Thyroid gland (tissue), 4 donors: ENCODE data around the gene ZFAND2B. TPM values are rescaled to one million over a fixed set of nuclear protein-coding genes. Genes with fewer than 3 reads are reported as not detected.

Source experiments
- DNase-seq, 2 donors: peaks; one replicate each; pipeline ENCODE4 v3.0.0-alpha.2; 2019
- H3K27ac ChIP-seq, 3 donors: fragments of 200-600 bp; sonication (generic); 1 replicate in 2 of 3; 2 replicates in 1 of 3; pipeline ENCODE4 v1.5.1; 2016 to 2019; ENCODE audit warnings: mild to moderate bottlenecking in 1 of 3, moderate library complexity in 1 of 3
- H3K27me3 ChIP-seq: fragments of 200-600 bp; sonication (generic); one replicate; pipeline ENCODE4 v1.5.1; 2019
- H3K36me3 ChIP-seq, 2 donors: fragments of 200-600 bp; sonication (generic); one replicate each; pipeline ENCODE4 v1.5.1; 2016 to 2019
- H3K4me1 ChIP-seq, 2 donors: fragments of 200-600 bp; sonication (generic); one replicate each; pipeline ENCODE4 v1.5.1; 2017 to 2019
- H3K4me3 ChIP-seq, 3 donors: fragments of 200-600 bp; sonication (generic); replicated peaks in 1 of 3; 1 replicate in 2 of 3; 2 replicates in 1 of 3; pipeline ENCODE4 v1.5.1; 2016; ENCODE audit warnings: mild to moderate bottlenecking in 1 of 3
- H3K9me3 ChIP-seq: fragments of 200-600 bp; sonication (generic); one replicate; pipeline ENCODE4 v1.5.1; 2017
- POLR2A ChIP-seq, 2 donors: fragments of 450-650 bp; IDR thresholded peaks; one replicate each; pipeline ENCODE4 v1.6.1; 2017; ENCODE audit warnings: antibody characterized with exemption in 2 of 2, mild to moderate bottlenecking in 2 of 2, moderate library complexity in 1 of 2
- WGBS, 2 donors: methylation state at CpG; one replicate each; pipeline ENCODE4 v1.1.5; 2017; 5-methylcytosine and 5-hydroxymethylcytosine counted together
- intact Hi-C: fragments of 100-400 bp; cut with DNase I; formaldehyde crosslinking; loops from one replicate; pipeline ENCODE4 v1.15.1; 2023
- total RNA-seq, 4 donors: library from RNA; depleted of rRNA; stranded (reverse); fragments of >200 nt; gene quantifications; one replicate each; pipeline ENCODE4 v1.2.3, GENCODE V29; 2016
- TF ChIP-seq, protein P1 (sequence below), 6 experiments: fragments of 200-600 bp in 3 of 6; fragments of 450-650 bp in 3 of 6; sonication (generic) in 3 of 6; IDR thresholded peaks; one replicate each; pipeline ENCODE4 v1.5.1; 2016 to 2019; ENCODE audit warnings: antibody characterized with exemption in 6 of 6, mild to moderate bottlenecking in 2 of 6, inconsistent platforms in 1 of 6, moderate library complexity in 1 of 6

The ZFAND2B gene
- total RNA-seq, 4 donors from 2014 or later: 78.7 to 131 (median 92.0) TPM

DNA sequence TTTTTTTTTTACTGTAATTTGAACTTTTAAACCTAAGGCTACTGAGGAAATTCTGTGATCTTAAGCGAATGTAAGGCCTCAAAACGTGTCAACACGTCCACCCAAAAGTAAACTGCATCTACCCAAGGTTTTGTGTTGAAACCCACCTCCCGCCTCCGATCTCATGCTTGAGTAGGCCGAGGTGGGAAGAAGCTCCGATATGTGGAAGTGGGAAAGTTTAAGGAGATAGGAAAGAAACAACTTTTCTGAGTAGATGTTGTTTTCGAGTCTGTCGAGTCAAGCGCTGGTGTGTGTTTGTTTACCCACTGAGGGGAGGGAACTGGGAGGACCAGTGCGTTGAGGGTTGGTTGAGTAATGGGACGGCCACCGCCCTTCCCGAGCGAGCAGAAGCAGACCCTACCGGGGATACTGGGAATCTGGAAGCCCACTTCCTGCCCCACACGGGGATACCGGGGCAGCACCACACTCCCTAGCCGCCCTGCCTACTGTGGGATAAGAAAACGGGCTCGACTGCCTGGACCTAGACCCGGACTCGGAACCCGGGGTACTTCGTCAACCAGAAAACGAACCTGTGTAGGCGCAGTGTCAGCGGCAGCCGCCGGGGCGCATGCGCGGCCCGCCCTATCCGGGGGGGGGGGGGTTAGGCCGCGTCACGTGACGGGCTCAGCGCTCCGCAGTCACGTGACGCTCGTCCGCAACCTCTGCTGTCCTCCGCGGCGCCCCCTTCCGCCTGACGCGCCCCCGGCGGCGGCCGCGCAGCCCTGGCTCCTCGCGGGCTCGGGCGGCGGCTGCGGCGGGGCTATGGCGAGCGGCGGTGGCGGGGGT is 28.8 kb upstream of the ZFAND2B start, which contains the start of gene RETREG2:
Gene RETREG2, plus strand, starts transcription at position 724 of the 825 bp plus-strand sequence. Its CDS starts 78 bp downstream, at position 802.
- intact Hi-C loops: loop anchor here (5.0 kb wide), 1 partner anchor 35 kb away; no protein-coding TSS in a partner anchor
- no peaks in the 10 kb centered on the region for H3K27me3 ChIP-seq
- peaks cover 50 to 55% of the 10 kb centered on the region in 2 donors for H3K36me3 ChIP-seq
- peaks cover 21 to 25% of the 10 kb centered on the region in 2 donors for H3K4me1 ChIP-seq
- DNase-seq: peak; percentile 78 to 87
- TF ChIP-seq, protein P1, sequence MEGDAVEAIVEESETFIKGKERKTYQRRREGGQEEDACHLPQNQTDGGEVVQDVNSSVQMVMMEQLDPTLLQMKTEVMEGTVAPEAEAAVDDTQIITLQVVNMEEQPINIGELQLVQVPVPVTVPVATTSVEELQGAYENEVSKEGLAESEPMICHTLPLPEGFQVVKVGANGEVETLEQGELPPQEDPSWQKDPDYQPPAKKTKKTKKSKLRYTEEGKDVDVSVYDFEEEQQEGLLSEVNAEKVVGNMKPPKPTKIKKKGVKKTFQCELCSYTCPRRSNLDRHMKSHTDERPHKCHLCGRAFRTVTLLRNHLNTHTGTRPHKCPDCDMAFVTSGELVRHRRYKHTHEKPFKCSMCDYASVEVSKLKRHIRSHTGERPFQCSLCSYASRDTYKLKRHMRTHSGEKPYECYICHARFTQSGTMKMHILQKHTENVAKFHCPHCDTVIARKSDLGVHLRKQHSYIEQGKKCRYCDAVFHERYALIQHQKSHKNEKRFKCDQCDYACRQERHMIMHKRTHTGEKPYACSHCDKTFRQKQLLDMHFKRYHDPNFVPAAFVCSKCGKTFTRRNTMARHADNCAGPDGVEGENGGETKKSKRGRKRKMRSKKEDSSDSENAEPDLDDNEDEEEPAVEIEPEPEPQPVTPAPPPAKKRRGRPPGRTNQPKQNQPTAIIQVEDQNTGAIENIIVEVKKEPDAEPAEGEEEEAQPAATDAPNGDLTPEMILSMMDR (IDR thresholded peaks at IDR 0.05): peak in 3 of 6 experiments; percentile 36 to 50 (median 50)
- peak; percentile 91 to 93 for TF ChIP-seq POLR2A (IDR thresholded peaks at IDR 0.05)
- H3K9me3 ChIP-seq: no peaks in the 10 kb centered on the region
- peak within 1 kb of the TSS; percentile 56 to 97 (median 85) for H3K4me3 ChIP-seq
- WGBS, 2 donors: 0% methylated on average over 18 to 20 of the region's 67 CpGs
- peak within 1 kb of the TSS; percentile 98 to 99 (median 98) for H3K27ac ChIP-seq

- peak overlapping the region; percentile 40 to 97 (median 56) for H3K4me3 ChIP-seq
- intact Hi-C loops: loop anchor here (5.0 kb wide), 1 partner anchor 34 kb away; no protein-coding TSS in a partner anchor
- H3K4me1 ChIP-seq: peaks cover 21 to 25% of the 10 kb centered on the region in 2 donors
Measured at GRCh38 chr2:219178377-219179175, 28.0 kb upstream of the ZFAND2B start.

GRCh38 chr2:219179601-219180465 is 26.7 kb upstream of the ZFAND2B start:
- intact Hi-C loops: loop anchor here (5.0 kb wide), 1 partner anchor 32 kb away; no protein-coding TSS in a partner anchor
- Histone ChIP-seq H3K4me1 (peaks cover 20 to 21% of the 10 kb centered on the region in 2 donors), H3K4me3 (no peak overlapping the region), H3K27ac (no peak overlapping the region), H3K27me3 (no peaks in the 10 kb centered on the region), H3K36me3 (peaks cover 46 to 49% of the 10 kb centered on the region in 2 donors), H3K9me3 (no peaks in the 10 kb centered on the region)
- no peak for DNase-seq
- TF ChIP-seq POLR2A (IDR thresholded peaks at IDR 0.05): no peak
- TF ChIP-seq, protein P1 (IDR thresholded peaks at IDR 0.05): no peak
- WGBS, 2 donors: 94 to 96% methylated on average over 8 to 9 of the region's 9 CpGs

More at GRCh38 chr2:219178377-219179175, 28.0 kb upstream of the ZFAND2B start:
- no peaks in the 10 kb centered on the region for H3K27me3 ChIP-seq
- H3K36me3 ChIP-seq: peaks cover 50 to 54% of the 10 kb centered on the region in 2 donors
- peak; percentile 60 to 69 for DNase-seq
- WGBS, 2 donors: 4% methylated on average over 14 to 36 of the region's 45 CpGs
- H3K9me3 ChIP-seq: no peaks in the 10 kb centered on the region
- H3K27ac ChIP-seq: peak overlapping the region; percentile 98 to 99 (median 98)
- TF ChIP-seq, protein P1 (IDR thresholded peaks at IDR 0.05): no peak
- TF ChIP-seq POLR2A (IDR thresholded peaks at IDR 0.05): no peak

DNA sequence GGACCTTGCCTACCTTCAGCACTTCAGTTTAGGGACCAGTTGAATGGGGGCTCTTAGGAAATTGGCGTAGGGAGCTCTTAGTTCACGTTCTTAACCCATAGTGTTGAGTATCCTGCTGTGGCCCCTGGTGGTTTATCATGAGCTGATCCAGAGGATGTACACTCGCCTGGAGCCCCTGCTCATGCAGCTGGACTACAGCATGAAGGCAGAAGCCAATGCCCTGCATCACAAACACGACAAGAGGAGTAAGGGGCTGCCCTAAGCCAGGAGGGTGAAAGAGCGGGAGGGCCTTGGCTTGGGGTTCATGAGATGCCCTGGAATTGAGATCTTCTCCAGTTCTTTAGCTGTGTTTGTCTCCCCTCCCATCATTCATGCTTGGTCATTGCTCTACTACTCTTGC is 25.6 kb upstream of the ZFAND2B start:
- DNase-seq: no peak
- H3K4me1 ChIP-seq: peaks cover 13 to 14% of the 10 kb centered on the region in 2 donors
- no peak overlapping the region for H3K4me3 ChIP-seq
- no peaks in the 10 kb centered on the region for H3K9me3 ChIP-seq
- H3K36me3 ChIP-seq: peaks cover 42 to 48% of the 10 kb centered on the region in 2 donors
- TF ChIP-seq, protein P1 (IDR thresholded peaks at IDR 0.05): no peak
- TF ChIP-seq POLR2A (IDR thresholded peaks at IDR 0.05): no peak
- intact Hi-C loops: no loop called here
- 95 to 96% methylated on average over 5 of the region's 5 CpGs for WGBS, 2 donors
- no peak overlapping the region for H3K27ac ChIP-seq
- no peaks in the 10 kb centered on the region for H3K27me3 ChIP-seq
